HG03139 (cell line): ENCODE data around the gene GALNT16.
"Not testable (repeated sequence)": the region's sequence is repeated elsewhere in the genome, so short reads cannot be mapped to it uniquely, and the experiment has no call there.

ENCODE experiments used
- ATAC-seq: cut with Tn5 transposase; IDR thresholded peaks from one replicate; pipeline ENCODE4 v1.9.1; 2021; ENCODE audit not compliant: unreplicated experiment

Gene GALNT16

DNA sequence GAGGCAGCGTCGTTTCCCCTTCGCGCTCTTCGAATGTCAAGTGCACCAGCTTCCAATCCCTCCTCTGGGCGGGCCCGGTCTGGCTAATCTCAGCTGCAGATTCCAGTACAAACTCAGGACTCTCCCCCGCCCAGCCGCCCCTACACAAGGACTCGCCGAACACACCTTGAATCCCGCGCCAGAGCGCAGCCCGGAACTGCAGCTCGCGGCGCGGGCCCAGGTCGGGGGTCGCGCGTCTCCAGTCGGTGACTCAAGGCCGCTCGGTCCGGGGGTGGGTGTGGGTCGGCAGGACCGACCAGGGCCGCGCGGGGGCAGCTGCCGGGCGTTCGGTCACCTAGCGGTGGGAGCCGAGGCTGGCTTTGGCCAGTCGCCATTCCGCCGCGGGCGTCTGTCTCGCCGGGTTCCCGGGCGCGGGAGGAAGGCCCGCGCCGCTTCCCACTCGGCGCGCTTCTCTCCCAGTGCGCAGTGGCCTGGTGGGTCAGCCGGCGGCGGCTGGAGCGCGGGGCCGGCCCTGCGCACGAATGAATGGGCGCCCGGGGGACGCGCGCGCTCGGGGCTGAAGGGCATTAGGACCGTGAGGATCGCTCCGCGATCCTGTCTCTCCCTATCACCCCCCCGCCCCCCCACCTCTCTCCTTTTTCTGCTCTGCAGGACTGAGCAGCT, at the start of gene GALNT16:
TSS of gene GALNT16 (plus strand) at position 632 of the 663 bp plus-strand sequence. CDS start 133 bp downstream, outside the sequence.
- ATAC-seq: no peak

GRCh38 chr14:69214393-69214792, 45.6 kb upstream of the GALNT16 start:
- no peak for ATAC-seq

GRCh38 chr14:69217663-69218062, 42.3 kb upstream of the GALNT16 start:
- ATAC-seq: not testable (repeated sequence)

DNA sequence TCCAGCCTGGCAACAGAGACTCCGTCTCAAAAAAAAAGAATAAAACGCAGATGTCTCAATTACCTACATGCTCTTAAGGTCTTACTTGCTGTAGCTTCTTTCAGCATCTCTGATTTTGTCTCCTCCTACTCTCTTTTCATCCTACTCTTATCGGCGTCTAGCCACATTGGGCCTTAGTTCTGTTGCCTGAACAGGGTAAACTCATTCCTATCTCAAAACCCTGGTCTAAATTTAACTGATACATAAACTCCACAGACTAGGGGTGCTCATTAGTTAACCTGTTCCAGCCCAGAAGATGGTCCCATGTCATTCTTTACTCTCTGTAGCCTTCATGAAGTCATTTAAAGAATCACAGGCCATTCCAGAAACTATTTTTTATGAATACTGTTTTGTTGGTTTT, 35.0 kb upstream of the GALNT16 start:
- ATAC-seq: no peak

GRCh38 chr14:69226178-69226577, 33.8 kb upstream of the GALNT16 start:
- ATAC-seq: no peak

- no peak for ATAC-seq
Measured at GRCh38 chr14:69226736-69227135, 33.2 kb upstream of the GALNT16 start.

DNA sequence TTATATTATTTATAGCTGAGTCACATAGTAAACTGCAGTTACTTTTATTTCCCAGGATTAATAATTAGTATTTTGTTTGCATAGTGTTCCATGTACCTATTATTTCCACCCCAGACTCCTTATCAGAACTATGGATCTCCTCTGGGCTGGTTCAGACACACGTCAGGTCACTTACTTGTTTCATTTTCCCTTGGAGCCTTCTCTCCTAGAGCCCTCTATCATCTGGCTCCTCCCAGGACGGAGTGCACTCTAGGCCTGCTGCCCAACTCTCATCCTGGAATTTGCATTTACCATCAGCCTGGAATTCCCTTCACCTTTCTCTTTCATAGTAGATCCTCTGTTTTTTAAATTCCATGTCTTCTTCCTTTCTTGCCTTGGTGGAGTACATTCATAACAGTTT, 28.5 kb upstream of the GALNT16 start:
- ATAC-seq: no peak

GRCh38 chr14:69232388-69232787, 27.6 kb upstream of the GALNT16 start:
- ATAC-seq: no peak

GRCh38 chr14:69234106-69234505, 25.9 kb upstream of the GALNT16 start:
- no peak for ATAC-seq

DNA sequence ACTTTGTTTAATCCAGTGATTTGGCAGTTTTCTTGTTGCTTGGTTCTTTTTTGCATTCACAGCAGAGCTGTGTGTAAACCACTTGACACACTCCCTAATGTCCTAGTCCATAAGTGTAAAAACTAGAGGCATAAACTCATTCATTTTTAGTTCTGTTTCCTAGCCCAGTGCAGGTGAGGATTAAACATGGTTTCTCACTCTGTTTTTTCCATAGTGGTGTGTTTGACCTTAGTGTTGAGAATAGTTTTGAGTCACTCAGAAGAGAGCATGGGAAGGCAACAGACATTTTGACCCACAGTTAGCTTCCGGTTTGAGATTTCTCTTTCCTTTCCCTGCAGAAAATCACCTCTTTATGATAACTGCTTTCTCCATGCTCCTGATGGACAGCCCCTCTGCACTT, 24.2 kb upstream of the GALNT16 start:
- ATAC-seq: no peak

DNA sequence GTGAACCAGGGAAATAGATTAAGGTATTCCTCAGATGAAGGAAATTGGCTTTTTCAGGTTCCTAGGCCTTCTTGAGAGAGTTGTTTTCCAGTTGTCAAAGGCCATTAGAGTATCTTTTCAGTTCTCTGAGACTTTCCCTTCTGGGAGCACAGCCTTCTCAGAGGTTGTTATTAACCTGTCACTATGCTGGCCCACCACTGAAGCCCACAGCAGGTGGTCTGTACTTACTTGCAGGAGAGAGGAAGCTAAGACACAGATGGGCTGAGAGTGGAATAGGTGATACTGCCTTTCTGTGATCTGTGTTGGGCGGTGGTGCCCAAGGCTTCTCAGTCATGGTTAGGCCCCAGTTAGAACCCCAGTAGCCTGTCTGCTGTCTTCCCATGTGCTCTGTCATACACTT, 22.8 kb upstream of the GALNT16 start:
- ATAC-seq: no peak

DNA sequence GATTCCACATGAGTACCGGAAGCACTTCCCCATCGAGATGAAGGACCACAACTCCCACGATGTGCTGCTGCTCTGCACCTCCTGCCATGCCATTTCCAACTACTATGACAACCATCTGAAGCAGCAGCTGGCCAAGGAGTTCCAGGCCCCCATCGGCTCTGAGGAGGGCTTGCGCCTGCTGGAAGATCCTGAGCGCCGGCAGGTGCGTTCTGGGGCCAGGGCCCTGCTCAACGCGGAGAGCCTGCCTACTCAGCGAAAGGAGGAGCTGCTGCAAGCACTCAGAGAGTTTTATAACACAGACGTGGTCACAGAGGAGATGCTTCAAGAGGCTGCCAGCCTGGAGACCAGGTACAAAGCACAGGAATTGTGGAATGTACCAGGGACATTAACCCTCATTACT, 22.4 kb upstream of the GALNT16 start:
- ATAC-seq: no peak

DNA sequence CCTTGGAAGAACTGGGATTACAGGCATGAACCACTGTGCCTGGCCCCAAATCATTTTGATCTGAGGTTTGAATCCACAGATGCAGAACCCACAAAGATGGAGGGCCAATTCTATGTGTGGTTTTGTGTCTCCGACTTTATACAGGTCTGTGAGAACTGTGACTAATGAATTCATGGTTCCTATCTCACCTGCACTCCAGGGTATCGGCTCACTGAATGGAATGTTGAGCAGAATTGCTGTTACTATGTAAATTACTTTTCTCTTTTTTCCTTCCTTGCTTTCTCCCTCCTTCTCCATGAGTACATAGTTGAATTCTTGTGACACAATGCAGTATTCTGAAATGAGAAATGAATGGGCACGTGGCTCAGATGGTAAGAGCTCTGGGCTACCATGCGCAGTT, 21.1 kb upstream of the GALNT16 start:
- ATAC-seq: no peak

DNA sequence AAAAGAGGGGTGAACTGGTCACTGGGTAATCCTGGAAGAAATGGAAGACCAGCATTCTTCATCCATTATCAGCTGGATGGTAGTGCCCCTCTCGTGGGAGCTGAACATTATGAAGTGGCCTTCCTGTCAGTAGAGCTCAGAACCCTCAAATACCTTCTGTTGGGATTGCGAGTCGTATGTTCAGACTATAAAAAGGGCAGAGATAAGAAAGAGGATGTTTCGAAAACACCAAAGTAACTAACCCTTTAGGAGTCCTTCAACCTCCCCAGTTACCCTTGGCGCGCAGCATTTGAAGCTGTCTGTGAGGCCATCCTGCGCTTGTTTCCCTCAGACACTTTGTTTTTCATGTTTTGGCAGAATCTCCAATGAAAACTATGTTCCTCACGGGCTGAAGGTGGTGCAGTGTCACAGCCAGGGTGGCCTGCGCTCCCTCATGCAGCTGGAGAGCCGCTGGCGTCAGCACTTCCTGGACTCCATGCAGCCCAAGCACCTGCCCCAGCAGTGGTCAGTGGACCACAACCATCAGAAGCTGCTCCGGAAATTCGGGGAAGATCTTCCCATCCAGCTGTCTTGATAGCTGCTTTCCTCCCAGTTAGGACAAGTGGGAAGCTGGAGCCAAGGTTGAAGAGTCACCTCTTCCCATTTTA, 19.3 kb upstream of the GALNT16 start:
- ATAC-seq: no peak

DNA sequence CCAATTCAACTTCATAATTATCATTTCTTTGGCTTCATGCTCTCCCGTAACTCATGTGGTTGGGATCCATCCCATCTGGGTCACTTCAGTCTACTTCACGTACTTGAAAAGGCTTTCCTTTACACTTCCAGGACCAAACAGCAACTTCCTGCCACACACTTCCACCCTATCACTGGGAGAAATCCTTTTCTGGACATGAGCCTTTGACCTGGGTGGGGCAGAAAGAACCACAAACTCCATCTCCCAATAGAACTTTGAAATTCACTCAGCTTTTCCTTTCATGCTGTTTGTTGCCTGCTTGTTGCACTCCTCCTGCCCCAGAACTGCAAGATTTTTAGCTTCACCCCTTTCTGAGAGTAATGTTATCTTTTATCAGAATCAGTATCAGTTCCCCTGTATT, 18.4 kb upstream of the GALNT16 start:
- no peak for ATAC-seq

GRCh38 chr14:69242311-69243224, 17.4 kb upstream of the GALNT16 start:
- no peak for ATAC-seq

GRCh38 chr14:69244946-69245345, 15.0 kb upstream of the GALNT16 start:
- no peak for ATAC-seq

DNA sequence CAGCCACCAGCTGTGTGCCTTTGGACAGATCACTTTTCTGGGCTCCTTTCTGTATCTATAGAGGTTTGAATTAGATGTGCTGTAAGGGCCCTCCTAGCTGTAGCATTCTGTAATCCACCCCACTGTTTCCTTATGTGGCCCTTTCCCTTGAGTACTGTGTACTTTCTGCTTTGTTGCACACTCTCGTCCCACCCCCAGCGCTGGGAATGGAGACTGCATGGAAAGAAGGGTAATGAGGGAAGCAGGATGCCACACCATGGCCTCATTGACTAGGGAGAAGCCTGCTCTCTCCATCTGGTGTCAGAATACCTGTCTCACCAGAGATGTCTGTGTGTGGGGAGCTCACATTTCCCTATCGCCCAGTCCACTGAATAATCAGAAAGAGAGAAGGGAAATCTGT, 13.6 kb upstream of the GALNT16 start:
- no peak for ATAC-seq

GRCh38 chr14:69247676-69248440, 12.1 kb upstream of the GALNT16 start:
- ATAC-seq: no peak

- ATAC-seq: no peak
Measured at GRCh38 chr14:69249603-69250002, 10.4 kb upstream of the GALNT16 start.

- ATAC-seq: no peak
Measured at GRCh38 chr14:69252851-69253250, 7.1 kb upstream of the GALNT16 start.
